Natural killer cell (primary cell): Measurements from ENCODE around the gene GLB1L. TPM values are rescaled to one million over a fixed set of nuclear protein-coding genes. Genes with fewer than 3 reads are reported as not detected.

Experiments
- ATAC-seq, 3 donors: fragments of 150-1000 bp in 2 of 3; fragments of 200-7000 bp in 1 of 3; cut with Tn5 transposase; 1 replicate in 1 of 3; 2 replicates in 2 of 3; pipeline ENCODE4 v1.10.0; 2021; ENCODE audit warnings: mild to moderate bottlenecking in 2 of 3, moderate library complexity in 2 of 3
- DNase-seq, 2 donors: peaks; one replicate each; pipeline versions ENCODE4 v3.0.0 to v3.0.0-alpha.2; 2013 to 2021; ENCODE audit warnings: mixed read lengths in 1 of 2
- H3K27ac ChIP-seq: one replicate; pipeline ENCODE4 v1.5.1; 2013; ENCODE audit warnings: mild to moderate bottlenecking, low read length
- H3K27me3 ChIP-seq: one replicate; pipeline ENCODE4 v1.6.1; 2013; ENCODE audit warnings: low read length; ENCODE audit not compliant: control insufficient read depth, insufficient read depth
- H3K36me3 ChIP-seq: one replicate; pipeline ENCODE4 v1.6.1; 2013; ENCODE audit warnings: low read length; ENCODE audit not compliant: control insufficient read depth, insufficient read depth
- H3K4me1 ChIP-seq: one replicate; pipeline ENCODE4 v1.6.1; 2013; ENCODE audit warnings: low read length; ENCODE audit not compliant: control insufficient read depth, insufficient read depth
- H3K4me3 ChIP-seq: one replicate; pipeline ENCODE4 v1.5.1; 2013; ENCODE audit warnings: low read length
- H3K9me3 ChIP-seq: one replicate; pipeline ENCODE4 v1.6.1; 2013; ENCODE audit warnings: low read length; ENCODE audit not compliant: control insufficient read depth, insufficient read depth
- H3K27ac Mint-ChIP-seq, 2 donors: one replicate each; pipeline ENCODE4 v1.8.0; 2022; ENCODE audit warnings: mild to moderate bottlenecking in 2 of 2, mixed read lengths in 2 of 2, moderate library complexity in 1 of 2
- H3K27me3 Mint-ChIP-seq, 2 donors: one replicate each; pipeline ENCODE4 v1.8.0; 2022; ENCODE audit warnings: low read depth in 2 of 2, mixed read lengths in 2 of 2
- H3K36me3 Mint-ChIP-seq: one replicate; pipeline ENCODE4 v1.8.0; 2022; ENCODE audit warnings: mixed read lengths
- H3K4me1 Mint-ChIP-seq, 2 donors: one replicate each; pipeline ENCODE4 v1.8.0; 2022; ENCODE audit warnings: mixed read lengths in 2 of 2
- H3K4me3 Mint-ChIP-seq: one replicate; pipeline ENCODE4 v1.8.0; 2022; ENCODE audit warnings: mild to moderate bottlenecking, moderate library complexity, mixed read lengths
- H3K9me3 Mint-ChIP-seq, 2 donors: one replicate each; pipeline ENCODE4 v1.8.0; 2022; ENCODE audit warnings: mixed read lengths in 2 of 2
- CTCF ChIP-seq: fragments of 200-600 bp; IDR thresholded peaks from one replicate; pipeline ENCODE4 v1.8.0; 2022; ENCODE audit warnings: antibody characterized with exemption
- WGBS: methylation state at CpG from one replicate; pipeline ENCODE4 v1.1.7; 2013; ENCODE audit warnings: missing lambda C conversion rate; ENCODE audit not compliant: insufficient coverage; 5-methylcytosine and 5-hydroxymethylcytosine counted together
- intact Hi-C: fragments of 100-400 bp; cut with micrococcal nuclease; formaldehyde crosslinking; loops from one replicate; pipeline ENCODE4 v1.14.2; 2022
- total RNA-seq, 4 donors: library from RNA; stranded (reverse); fragments of 120-200 nt in 1 of 4; gene quantifications; one replicate each; pipeline versions ENCODE4 v1.2.3 to v1.2.4, GENCODE V29; 2013 to 2022

GLB1L gene
- total RNA-seq, 3 donors from 2014 or later (not counting 1 experiment from before 2014, with no cell fraction given), result 4.3 to 7.7 (median 4.5) TPM

GRCh38 chr2:219244789-219245147 lies 476 bp downstream of the GLB1L start:
- no peaks in the 10 kb centered on the region for H3K27me3 ChIP-seq
- peak overlapping the region; percentile 97 for H3K27ac ChIP-seq
- peaks cover 18% of the 10 kb centered on the region for H3K36me3 ChIP-seq
- H3K27ac Mint-ChIP-seq, result peak overlapping the region; percentile 86 to 98
- H3K4me1 Mint-ChIP-seq, result peaks cover 39 to 55% of the 10 kb centered on the region in 2 donors
- no peaks in the 10 kb centered on the region for H3K9me3 Mint-ChIP-seq
- peak overlapping the region; percentile 94 for H3K4me3 Mint-ChIP-seq
- 32% methylated on average over 6 of the region's 6 CpGs for WGBS
- no peak for DNase-seq
- intact Hi-C loops, result loop anchor here (1.0 to 2.0 kb wide), 2 partner anchors 9 to 16 kb away; partner anchors contain the start of genes ANKZF1, ATG9A, TUBA4A and TUBA4B
- TF ChIP-seq CTCF, result no peak
- H3K36me3 Mint-ChIP-seq, result no peaks in the 10 kb centered on the region
- no peak for ATAC-seq
- no peaks in the 10 kb centered on the region for H3K27me3 Mint-ChIP-seq
- peaks cover 47% of the 10 kb centered on the region for H3K4me1 ChIP-seq
- H3K9me3 ChIP-seq, result no peaks in the 10 kb centered on the region
- peak overlapping the region; percentile 96 for H3K4me3 ChIP-seq

- 58% methylated on average over 28 of the region's 28 CpGs for WGBS
- TF ChIP-seq CTCF, result no peak
- H3K36me3 ChIP-seq, result peaks cover 6% of the 10 kb centered on the region
- intact Hi-C loops, result no loop called here
- peaks cover 33% of the 10 kb centered on the region for H3K4me1 ChIP-seq
- Mint-ChIP-seq H3K27ac (peak overlapping the region; percentile 46 to 98), H3K4me1 (peaks cover 25 to 40% of the 10 kb centered on the region in 2 donors), H3K27me3 (no peaks in the 10 kb centered on the region), H3K36me3 (no peaks in the 10 kb centered on the region), H3K4me3 (peak overlapping the region; percentile 35), H3K9me3 (no peaks in the 10 kb centered on the region)
- no peaks in the 10 kb centered on the region for H3K27me3 ChIP-seq
- no peaks in the 10 kb centered on the region for H3K9me3 ChIP-seq
- no peak overlapping the region for H3K4me3 ChIP-seq
- DNase-seq (no peak), ATAC-seq (no peak)
- H3K27ac ChIP-seq, result no peak overlapping the region
Observed at GRCh38 chr2:219243291-219243761, 1.9 kb downstream of the GLB1L start.

- Mint-ChIP-seq H3K4me1 (peaks cover 14 to 31% of the 10 kb centered on the region in 2 donors), H3K9me3 (no peaks in the 10 kb centered on the region), H3K27ac (no peak overlapping the region), H3K27me3 (no peaks in the 10 kb centered on the region), H3K36me3 (peaks cover 33% of the 10 kb centered on the region), H3K4me3 (no peak overlapping the region)
- Histone ChIP-seq H3K27ac (no peak overlapping the region), H3K36me3 (peaks cover 66% of the 10 kb centered on the region), H3K9me3 (no peaks in the 10 kb centered on the region), H3K27me3 (no peaks in the 10 kb centered on the region), H3K4me1 (peaks cover 12% of the 10 kb centered on the region), H3K4me3 (no peak overlapping the region)
- ATAC-seq (no peak), DNase-seq (no peak)
- 98% methylated on average over 3 of the region's 3 CpGs for WGBS
- no peak for TF ChIP-seq CTCF
- intact Hi-C loops, result no loop called here
Observed at GRCh38 chr2:219234331-219234730, 10.9 kb downstream of the GLB1L start.

- peaks cover 30% of the 10 kb centered on the region for H3K4me1 ChIP-seq
- H3K9me3 ChIP-seq, result no peaks in the 10 kb centered on the region
- ATAC-seq (no peak), DNase-seq (peak in 1 of 2 donors; percentile 64)
- Mint-ChIP-seq H3K27me3 (no peaks in the 10 kb centered on the region), H3K27ac (peak overlapping the region; percentile 99), H3K36me3 (peaks cover 25% of the 10 kb centered on the region), H3K9me3 (no peaks in the 10 kb centered on the region), H3K4me3 (peak overlapping the region; percentile 100), H3K4me1 (peaks cover 31 to 55% of the 10 kb centered on the region in 2 donors)
- peak overlapping the region; percentile 77 for H3K27ac ChIP-seq
- intact Hi-C loops, result no loop called here
- no peak for TF ChIP-seq CTCF
- peaks cover 46% of the 10 kb centered on the region for H3K36me3 ChIP-seq
- H3K27me3 ChIP-seq, result no peaks in the 10 kb centered on the region
- H3K4me3 ChIP-seq, result peak overlapping the region; percentile 88
- under 1% methylated on average over 24 of the region's 24 CpGs for WGBS
Observed at GRCh38 chr2:219230059-219230540, 15.1 kb downstream of the GLB1L start.
